Measurements from ENCODE around the gene SYNE1.

- no peak for TF ChIP-seq CTCF (IDR thresholded peaks at IDR 0.05; ENCODE audit: insufficient read depth, low read length, poor library complexity, severe bottlenecking)
- TF ChIP-seq EZH2phosphoT487 (conservative IDR thresholded peaks at IDR 0.05; ENCODE audit: low read length), result no peak
Observed at GRCh38 chr6:152435816-152436215, 201.3 kb downstream of the SYNE1 start.

All from SU-DHL-6 (cell line).